ENCODE results near the gene ATP11C. TPM values are rescaled to one million over a fixed set of nuclear protein-coding genes. Genes with fewer than 3 reads are reported as not detected.

The ATP11C gene
- total RNA-seq, 6 experiments from 2014 or later: 25.1 to 38.6 (median 35.7) TPM

- Mint-ChIP-seq H3K9me3 (no peaks in the 10 kb centered on the region), H3K27ac (peak overlapping the region; percentile 38), H3K4me3 (no peak overlapping the region), H3K4me1 (ENCODE audit: low read depth) (peaks cover 63% of the 10 kb centered on the region), H3K27me3 (ENCODE audit: insufficient read depth) (no peaks in the 10 kb centered on the region), H3K36me3 (ENCODE audit: low read depth) (no peaks in the 10 kb centered on the region)
- no peak for DNase-seq
- no peak for TF ChIP-seq CTCF (IDR thresholded peaks at IDR 0.05)
Observed at GRCh38 chrX:139831017-139831416, 101.8 kb downstream of the ATP11C start.

- TF ChIP-seq CTCF (IDR thresholded peaks at IDR 0.05): no peak
- Mint-ChIP-seq H3K9me3 (no peaks in the 10 kb centered on the region), H3K36me3 (ENCODE audit: low read depth) (no peaks in the 10 kb centered on the region), H3K4me1 (ENCODE audit: low read depth) (peaks cover 81% of the 10 kb centered on the region), H3K4me3 (no peak overlapping the region), H3K27ac (no peak overlapping the region), H3K27me3 (ENCODE audit: insufficient read depth) (no peaks in the 10 kb centered on the region)
- no peak for DNase-seq
Observed at GRCh38 chrX:139828830-139829229, 104.0 kb downstream of the ATP11C start.

GRCh38 chrX:139828033-139828432 lies 104.8 kb downstream of the ATP11C start:
- no peak for DNase-seq
- H3K4me1 Mint-ChIP-seq (ENCODE audit: low read depth): peaks cover 82% of the 10 kb centered on the region

GRCh38 chrX:139826065-139827044 lies 106.5 kb downstream of the ATP11C start:
- no peaks in the 10 kb centered on the region for H3K36me3 Mint-ChIP-seq (ENCODE audit: low read depth)

More at GRCh38 chrX:139828033-139828432, 104.8 kb downstream of the ATP11C start:
- no peak for TF ChIP-seq CTCF (IDR thresholded peaks at IDR 0.05)
- H3K36me3 Mint-ChIP-seq (ENCODE audit: low read depth): no peaks in the 10 kb centered on the region
- H3K27ac Mint-ChIP-seq: peak overlapping the region; percentile 54; the same call in 1 of the 2 replicates
- no peaks in the 10 kb centered on the region for H3K9me3 Mint-ChIP-seq
- no peak overlapping the region for H3K4me3 Mint-ChIP-seq
- no peaks in the 10 kb centered on the region for H3K27me3 Mint-ChIP-seq (ENCODE audit: insufficient read depth)

GRCh38 chrX:139825618-139826017 lies 107.2 kb downstream of the ATP11C start:
- peaks cover 58% of the 10 kb centered on the region for H3K4me1 Mint-ChIP-seq (ENCODE audit: low read depth)
- H3K9me3 Mint-ChIP-seq: no peaks in the 10 kb centered on the region
- H3K27ac Mint-ChIP-seq: peak overlapping the region; percentile 69
- TF ChIP-seq CTCF (IDR thresholded peaks at IDR 0.05): no peak
- H3K4me3 Mint-ChIP-seq: no peak overlapping the region; the same call in 1 of the 2 replicates
- H3K36me3 Mint-ChIP-seq (ENCODE audit: low read depth): no peaks in the 10 kb centered on the region
- H3K27me3 Mint-ChIP-seq (ENCODE audit: insufficient read depth): no peaks in the 10 kb centered on the region
- no peak for DNase-seq

More at GRCh38 chrX:139826065-139827044, 106.5 kb downstream of the ATP11C start:
- Mint-ChIP-seq H3K4me1 (ENCODE audit: low read depth) (peaks cover 65% of the 10 kb centered on the region), H3K9me3 (no peaks in the 10 kb centered on the region), H3K4me3 (no peak overlapping the region; the same call in 1 of the 2 replicates), H3K27ac (peak overlapping the region; percentile 69), H3K27me3 (ENCODE audit: insufficient read depth) (no peaks in the 10 kb centered on the region)
- DNase-seq: peak; percentile 70
- TF ChIP-seq CTCF (IDR thresholded peaks at IDR 0.05): no peak
